ENCODE results near the gene KANK2. TPM values are rescaled to one million over a fixed set of nuclear protein-coding genes. Genes with fewer than 3 reads are reported as not detected.
A peak's percentile ranks its signal among the peaks of the same experiment; 100 is the strongest.

KANK2 gene
- total and polyA plus RNA-seq, 2 of the 13 experiments (the other 11 are each of a cell fraction or from before 2014, with no cell fraction given): 5.7 to 12.9 TPM

DNA sequence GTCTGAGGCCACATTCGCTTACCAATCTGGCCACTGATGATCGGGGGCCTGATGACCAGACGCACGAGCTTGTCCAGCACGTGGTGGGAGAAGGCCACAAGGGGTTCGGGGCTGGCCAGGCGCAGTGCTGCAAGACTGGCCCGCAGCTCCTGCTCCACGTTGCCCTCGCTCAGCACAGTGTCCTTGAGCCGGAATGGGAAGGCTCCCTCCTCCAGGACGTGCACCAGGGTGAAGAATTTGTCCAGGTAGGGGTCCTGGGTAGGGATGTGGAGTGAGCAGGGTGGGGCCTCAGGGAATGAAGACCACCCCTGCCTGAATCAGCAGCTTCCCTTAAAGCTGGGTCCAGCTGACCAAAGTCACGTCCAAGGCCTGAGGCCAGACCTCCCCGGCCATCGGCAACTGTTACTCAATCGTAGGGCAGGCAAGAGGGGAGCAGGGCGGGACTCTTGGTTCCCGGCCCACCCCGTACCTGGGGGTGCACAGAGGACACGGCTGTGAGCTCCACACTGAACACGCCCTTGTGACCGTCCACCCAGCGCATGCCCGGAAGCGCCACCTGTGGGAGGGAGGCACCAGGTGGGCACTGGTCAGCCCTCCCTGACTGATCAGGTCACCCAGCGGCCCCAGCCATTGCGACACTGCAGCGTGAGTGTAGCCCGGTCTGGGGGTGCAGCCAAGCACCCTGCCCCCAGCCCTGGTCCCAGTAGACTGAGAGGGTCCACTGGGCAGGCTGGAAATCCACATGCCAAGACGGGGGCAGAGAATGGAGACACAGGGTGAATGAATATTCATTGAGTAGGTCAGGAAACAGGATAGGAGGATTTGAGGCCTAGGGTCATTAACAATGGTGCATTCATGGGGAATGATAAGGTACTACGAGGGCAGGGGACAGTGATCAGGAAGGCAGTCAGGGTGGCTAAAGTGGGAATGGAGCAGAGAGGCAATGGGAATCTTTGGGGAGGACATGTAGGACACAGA lies 39.3 kb upstream of the KANK2 start (continued):
- TF ChIP-seq, protein P1, sequence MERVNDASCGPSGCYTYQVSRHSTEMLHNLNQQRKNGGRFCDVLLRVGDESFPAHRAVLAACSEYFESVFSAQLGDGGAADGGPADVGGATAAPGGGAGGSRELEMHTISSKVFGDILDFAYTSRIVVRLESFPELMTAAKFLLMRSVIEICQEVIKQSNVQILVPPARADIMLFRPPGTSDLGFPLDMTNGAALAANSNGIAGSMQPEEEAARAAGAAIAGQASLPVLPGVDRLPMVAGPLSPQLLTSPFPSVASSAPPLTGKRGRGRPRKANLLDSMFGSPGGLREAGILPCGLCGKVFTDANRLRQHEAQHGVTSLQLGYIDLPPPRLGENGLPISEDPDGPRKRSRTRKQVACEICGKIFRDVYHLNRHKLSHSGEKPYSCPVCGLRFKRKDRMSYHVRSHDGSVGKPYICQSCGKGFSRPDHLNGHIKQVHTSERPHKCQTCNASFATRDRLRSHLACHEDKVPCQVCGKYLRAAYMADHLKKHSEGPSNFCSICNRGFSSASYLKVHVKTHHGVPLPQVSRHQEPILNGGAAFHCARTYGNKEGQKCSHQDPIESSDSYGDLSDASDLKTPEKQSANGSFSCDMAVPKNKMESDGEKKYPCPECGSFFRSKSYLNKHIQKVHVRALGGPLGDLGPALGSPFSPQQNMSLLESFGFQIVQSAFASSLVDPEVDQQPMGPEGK (CRISPR knock-in tag; IDR thresholded peaks at IDR 0.05): peak; percentile 98
- no peak; the same call in 1 of the 2 replicates for TF ChIP-seq ZNF674 (CRISPR knock-in tag; IDR thresholded peaks at IDR 0.05; ENCODE audit: low read depth)
- TF ChIP-seq, protein P2, sequence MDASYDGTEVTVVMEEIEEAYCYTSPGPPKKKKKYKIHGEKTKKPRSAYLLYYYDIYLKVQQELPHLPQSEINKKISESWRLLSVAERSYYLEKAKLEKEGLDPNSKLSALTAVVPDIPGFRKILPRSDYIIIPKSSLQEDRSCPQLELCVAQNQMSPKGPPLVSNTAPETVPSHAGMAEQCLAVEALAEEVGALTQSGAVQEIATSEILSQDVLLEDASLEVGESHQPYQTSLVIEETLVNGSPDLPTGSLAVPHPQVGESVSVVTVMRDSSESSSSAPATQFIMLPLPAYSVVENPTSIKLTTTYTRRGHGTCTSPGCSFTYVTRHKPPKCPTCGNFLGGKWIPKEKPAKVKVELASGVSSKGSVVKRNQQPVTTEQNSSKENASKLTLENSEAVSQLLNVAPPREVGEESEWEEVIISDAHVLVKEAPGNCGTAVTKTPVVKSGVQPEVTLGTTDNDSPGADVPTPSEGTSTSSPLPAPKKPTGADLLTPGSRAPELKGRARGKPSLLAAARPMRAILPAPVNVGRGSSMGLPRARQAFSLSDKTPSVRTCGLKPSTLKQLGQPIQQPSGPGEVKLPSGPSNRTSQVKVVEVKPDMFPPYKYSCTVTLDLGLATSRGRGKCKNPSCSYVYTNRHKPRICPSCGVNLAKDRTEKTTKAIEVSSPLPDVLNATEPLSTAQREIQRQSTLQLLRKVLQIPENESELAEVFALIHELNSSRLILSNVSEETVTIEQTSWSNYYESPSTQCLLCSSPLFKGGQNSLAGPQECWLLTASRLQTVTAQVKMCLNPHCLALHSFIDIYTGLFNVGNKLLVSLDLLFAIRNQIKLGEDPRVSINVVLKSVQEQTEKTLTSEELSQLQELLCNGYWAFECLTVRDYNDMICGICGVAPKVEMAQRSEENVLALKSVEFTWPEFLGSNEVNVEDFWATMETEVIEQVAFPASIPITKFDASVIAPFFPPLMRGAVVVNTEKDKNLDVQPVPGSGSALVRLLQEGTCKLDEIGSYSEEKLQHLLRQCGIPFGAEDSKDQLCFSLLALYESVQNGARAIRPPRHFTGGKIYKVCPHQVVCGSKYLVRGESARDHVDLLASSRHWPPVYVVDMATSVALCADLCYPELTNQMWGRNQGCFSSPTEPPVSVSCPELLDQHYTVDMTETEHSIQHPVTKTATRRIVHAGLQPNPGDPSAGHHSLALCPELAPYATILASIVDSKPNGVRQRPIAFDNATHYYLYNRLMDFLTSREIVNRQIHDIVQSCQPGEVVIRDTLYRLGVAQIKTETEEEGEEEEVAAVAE (CRISPR knock-in tag; IDR thresholded peaks at IDR 0.05; ENCODE audit: borderline replicate concordance): no peak
- no peak for TF ChIP-seq NBN (conservative IDR thresholded peaks at IDR 0.05)
- TF ChIP-seq XRCC5 (optimal IDR thresholded peaks at IDR 0.05; ENCODE audit: low read length): peak; percentile 32
- TF ChIP-seq ZNF326 (CRISPR knock-in tag; IDR thresholded peaks at IDR 0.05; ENCODE audit: borderline replicate concordance): no peak
- TF ChIP-seq ZNF235 (CRISPR knock-in tag; IDR thresholded peaks at IDR 0.05; ENCODE audit: borderline replicate concordance): no peak; the same call in 1 of the 2 replicates
- TF ChIP-seq, protein P3, sequence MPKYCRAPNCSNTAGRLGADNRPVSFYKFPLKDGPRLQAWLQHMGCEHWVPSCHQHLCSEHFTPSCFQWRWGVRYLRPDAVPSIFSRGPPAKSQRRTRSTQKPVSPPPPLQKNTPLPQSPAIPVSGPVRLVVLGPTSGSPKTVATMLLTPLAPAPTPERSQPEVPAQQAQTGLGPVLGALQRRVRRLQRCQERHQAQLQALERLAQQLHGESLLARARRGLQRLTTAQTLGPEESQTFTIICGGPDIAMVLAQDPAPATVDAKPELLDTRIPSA (CRISPR knock-in tag; IDR thresholded peaks at IDR 0.05; ENCODE audit: borderline replicate concordance): no peak
- TF ChIP-seq, protein P4, sequence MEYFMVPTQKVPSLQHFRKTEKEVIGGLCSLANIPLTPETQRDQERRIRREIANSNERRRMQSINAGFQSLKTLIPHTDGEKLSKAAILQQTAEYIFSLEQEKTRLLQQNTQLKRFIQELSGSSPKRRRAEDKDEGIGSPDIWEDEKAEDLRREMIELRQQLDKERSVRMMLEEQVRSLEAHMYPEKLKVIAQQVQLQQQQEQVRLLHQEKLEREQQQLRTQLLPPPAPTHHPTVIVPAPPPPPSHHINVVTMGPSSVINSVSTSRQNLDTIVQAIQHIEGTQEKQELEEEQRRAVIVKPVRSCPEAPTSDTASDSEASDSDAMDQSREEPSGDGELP (IDR thresholded peaks at IDR 0.05; ENCODE audit: borderline replicate concordance, low read depth): peak; percentile 81; the same call in 1 of the 2 replicates
- TF ChIP-seq ZNF569 (CRISPR knock-in tag; IDR thresholded peaks at IDR 0.05; ENCODE audit: borderline replicate concordance): no peak
- no peak; the same call in 1 of the 2 replicates for TF ChIP-seq DNMT3B (CRISPR knock-in tag; conservative IDR thresholded peaks at IDR 0.05)
- TF ChIP-seq, protein P5, sequence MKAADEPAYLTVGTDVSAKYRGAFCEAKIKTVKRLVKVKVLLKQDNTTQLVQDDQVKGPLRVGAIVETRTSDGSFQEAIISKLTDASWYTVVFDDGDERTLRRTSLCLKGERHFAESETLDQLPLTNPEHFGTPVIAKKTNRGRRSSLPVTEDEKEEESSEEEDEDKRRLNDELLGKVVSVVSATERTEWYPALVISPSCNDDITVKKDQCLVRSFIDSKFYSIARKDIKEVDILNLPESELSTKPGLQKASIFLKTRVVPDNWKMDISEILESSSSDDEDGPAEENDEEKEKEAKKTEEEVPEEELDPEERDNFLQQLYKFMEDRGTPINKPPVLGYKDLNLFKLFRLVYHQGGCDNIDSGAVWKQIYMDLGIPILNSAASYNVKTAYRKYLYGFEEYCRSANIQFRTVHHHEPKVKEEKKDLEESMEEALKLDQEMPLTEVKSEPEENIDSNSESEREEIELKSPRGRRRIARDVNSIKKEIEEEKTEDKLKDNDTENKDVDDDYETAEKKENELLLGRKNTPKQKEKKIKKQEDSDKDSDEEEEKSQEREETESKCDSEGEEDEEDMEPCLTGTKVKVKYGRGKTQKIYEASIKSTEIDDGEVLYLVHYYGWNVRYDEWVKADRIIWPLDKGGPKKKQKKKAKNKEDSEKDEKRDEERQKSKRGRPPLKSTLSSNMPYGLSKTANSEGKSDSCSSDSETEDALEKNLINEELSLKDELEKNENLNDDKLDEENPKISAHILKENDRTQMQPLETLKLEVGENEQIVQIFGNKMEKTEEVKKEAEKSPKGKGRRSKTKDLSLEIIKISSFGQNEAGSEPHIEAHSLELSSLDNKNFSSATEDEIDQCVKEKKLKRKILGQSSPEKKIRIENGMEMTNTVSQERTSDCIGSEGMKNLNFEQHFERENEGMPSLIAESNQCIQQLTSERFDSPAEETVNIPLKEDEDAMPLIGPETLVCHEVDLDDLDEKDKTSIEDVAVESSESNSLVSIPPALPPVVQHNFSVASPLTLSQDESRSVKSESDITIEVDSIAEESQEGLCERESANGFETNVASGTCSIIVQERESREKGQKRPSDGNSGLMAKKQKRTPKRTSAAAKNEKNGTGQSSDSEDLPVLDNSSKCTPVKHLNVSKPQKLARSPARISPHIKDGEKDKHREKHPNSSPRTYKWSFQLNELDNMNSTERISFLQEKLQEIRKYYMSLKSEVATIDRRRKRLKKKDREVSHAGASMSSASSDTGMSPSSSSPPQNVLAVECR (CRISPR knock-in tag; IDR thresholded peaks at IDR 0.05; ENCODE audit: borderline replicate concordance): peak; percentile 68; the same call in 1 of the 2 replicates
- TF ChIP-seq ZNF501 (CRISPR knock-in tag; IDR thresholded peaks at IDR 0.05): peak; percentile 57; the same call in 1 of the 2 replicates
- TF ChIP-seq, protein P6, sequence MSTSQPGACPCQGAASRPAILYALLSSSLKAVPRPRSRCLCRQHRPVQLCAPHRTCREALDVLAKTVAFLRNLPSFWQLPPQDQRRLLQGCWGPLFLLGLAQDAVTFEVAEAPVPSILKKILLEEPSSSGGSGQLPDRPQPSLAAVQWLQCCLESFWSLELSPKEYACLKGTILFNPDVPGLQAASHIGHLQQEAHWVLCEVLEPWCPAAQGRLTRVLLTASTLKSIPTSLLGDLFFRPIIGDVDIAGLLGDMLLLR (CRISPR knock-in tag; IDR thresholded peaks at IDR 0.05): peak; percentile 89

Measured in HepG2 (cell line).